ENCODE measurements around the gene DLGAP1. TPM values are rescaled to one million over a fixed set of nuclear protein-coding genes. Genes with fewer than 3 reads are reported as not detected.
"Not testable (repeated sequence)": the region's sequence is repeated elsewhere in the genome, so short reads cannot be mapped to it uniquely, and the experiment has no call there.

DLGAP1 gene
- total RNA-seq, 1 donor from 2014 or later: 18.5 TPM

- H3K79me2 ChIP-seq (ENCODE audit: low read depth): no peaks in the 10 kb centered on the region
- no peaks in the 10 kb centered on the region for H3K36me3 ChIP-seq
- H2AFZ ChIP-seq (replicated peaks): no peak overlapping the region
- H3K27ac Mint-ChIP-seq: no peak overlapping the region
- H3F3A ChIP-seq (ENCODE audit: low read depth): no peaks in the 10 kb centered on the region
- H3K4me3 ChIP-seq: no peak overlapping the region
- no peak overlapping the region for H3K27ac ChIP-seq
- H3K4me2 ChIP-seq: no peak overlapping the region
- H3K27me3 ChIP-seq: no peaks in the 10 kb centered on the region
- peaks cover 21% of the 10 kb centered on the region for H3K4me1 Mint-ChIP-seq
- H3K4me3 Mint-ChIP-seq: no peak overlapping the region
- no peak for DNase-seq (ENCODE audit: low spot score)
- no peak overlapping the region for H3K9ac ChIP-seq
- no peaks in the 10 kb centered on the region for H3K4me1 ChIP-seq
- H3K9me3 ChIP-seq (ENCODE audit: low read depth): no peaks in the 10 kb centered on the region
- TF ChIP-seq EZH2phosphoT487 (IDR thresholded peaks at IDR 0.05) (no peak), EZH2 (IDR thresholded peaks at IDR 0.05) (no peak), CTCF (IDR thresholded peaks at IDR 0.05) (no peak)
- peaks cover 2% of the 10 kb centered on the region for H3K27me3 Mint-ChIP-seq (ENCODE audit: insufficient read depth, low read depth)
- H3K36me3 Mint-ChIP-seq: peaks cover 1% of the 10 kb centered on the region
- H4K20me1 ChIP-seq (ENCODE audit: low read depth): no peaks in the 10 kb centered on the region
- no peaks in the 10 kb centered on the region for H3K9me3 Mint-ChIP-seq
Observed at GRCh38 chr18:3584897-3585460, 870.1 kb downstream of the DLGAP1 start.

- no peak overlapping the region for H3K4me2 ChIP-seq
- no peak overlapping the region for H3K27ac ChIP-seq
- H3K9me3 ChIP-seq (ENCODE audit: low read depth): no peaks in the 10 kb centered on the region
- Mint-ChIP-seq H3K9me3 (no peaks in the 10 kb centered on the region), H3K27me3 (ENCODE audit: insufficient read depth, low read depth) (peaks cover 2% of the 10 kb centered on the region), H3K4me3 (no peak overlapping the region), H3K4me1 (peaks cover 19% of the 10 kb centered on the region), H3K36me3 (peaks cover 1% of the 10 kb centered on the region), H3K27ac (no peak overlapping the region)
- no peaks in the 10 kb centered on the region for H4K20me1 ChIP-seq (ENCODE audit: low read depth)
- H3K9ac ChIP-seq: no peak overlapping the region
- no peak for TF ChIP-seq EZH2 (IDR thresholded peaks at IDR 0.05)
- no peak for TF ChIP-seq CTCF (IDR thresholded peaks at IDR 0.05)
- no peak for TF ChIP-seq EZH2phosphoT487 (IDR thresholded peaks at IDR 0.05)
- no peaks in the 10 kb centered on the region for H3K27me3 ChIP-seq
- no peaks in the 10 kb centered on the region for H3K4me1 ChIP-seq
- no peak for DNase-seq (ENCODE audit: low spot score)
- H3K4me3 ChIP-seq: no peak overlapping the region
- no peaks in the 10 kb centered on the region for H3K36me3 ChIP-seq
- H3F3A ChIP-seq (ENCODE audit: low read depth): no peaks in the 10 kb centered on the region
- H2AFZ ChIP-seq (replicated peaks): no peak overlapping the region
- no peaks in the 10 kb centered on the region for H3K79me2 ChIP-seq (ENCODE audit: low read depth)
Observed at GRCh38 chr18:3584266-3584861, 870.7 kb downstream of the DLGAP1 start.

- no peaks in the 10 kb centered on the region for H4K20me1 ChIP-seq (ENCODE audit: low read depth)
- H3K4me3 ChIP-seq: no peak overlapping the region
- H2AFZ ChIP-seq (replicated peaks): no peak overlapping the region
- H3K27ac ChIP-seq: no peak overlapping the region
- no peak for TF ChIP-seq EZH2 (IDR thresholded peaks at IDR 0.05)
- no peak for TF ChIP-seq EZH2phosphoT487 (IDR thresholded peaks at IDR 0.05)
- no peak for TF ChIP-seq CTCF (IDR thresholded peaks at IDR 0.05)
- Mint-ChIP-seq H3K4me1 (peaks cover 20% of the 10 kb centered on the region), H3K27me3 (ENCODE audit: insufficient read depth, low read depth) (peaks cover 2% of the 10 kb centered on the region), H3K9me3 (no peaks in the 10 kb centered on the region), H3K4me3 (no peak overlapping the region), H3K36me3 (peaks cover 1% of the 10 kb centered on the region), H3K27ac (no peak overlapping the region)
- no peak for DNase-seq (ENCODE audit: low spot score)
- H3K9me3 ChIP-seq (ENCODE audit: low read depth): no peaks in the 10 kb centered on the region
- H3K27me3 ChIP-seq: no peaks in the 10 kb centered on the region
- H3K9ac ChIP-seq: no peak overlapping the region
- no peaks in the 10 kb centered on the region for H3K4me1 ChIP-seq
- H3K79me2 ChIP-seq (ENCODE audit: low read depth): no peaks in the 10 kb centered on the region
- H3F3A ChIP-seq (ENCODE audit: low read depth): no peaks in the 10 kb centered on the region
- H3K4me2 ChIP-seq: no peak overlapping the region
- H3K36me3 ChIP-seq: no peaks in the 10 kb centered on the region
Observed at GRCh38 chr18:3583873-3584247, 871.2 kb downstream of the DLGAP1 start.

- H4K20me1 ChIP-seq (ENCODE audit: low read depth); H3K9me3 Mint-ChIP-seq; H3K27ac ChIP-seq: not testable (repeated sequence)
Observed at GRCh38 chr18:3583106-3583872, 871.8 kb downstream of the DLGAP1 start.

More at GRCh38 chr18:3583106-3583872, 871.8 kb downstream of the DLGAP1 start:
- H3K9ac ChIP-seq; H2AFZ ChIP-seq (replicated peaks); H3K4me1 ChIP-seq; H3K36me3 Mint-ChIP-seq; H3K4me2 ChIP-seq; H3F3A ChIP-seq (ENCODE audit: low read depth); H3K9me3 ChIP-seq (ENCODE audit: low read depth); H3K4me3 ChIP-seq; H3K27me3 Mint-ChIP-seq (ENCODE audit: insufficient read depth, low read depth); H3K4me3 Mint-ChIP-seq; H3K36me3 ChIP-seq; H3K27ac Mint-ChIP-seq; DNase-seq (ENCODE audit: low spot score); H3K79me2 ChIP-seq (ENCODE audit: low read depth); H3K27me3 ChIP-seq: not testable (repeated sequence)
- H3K4me1 Mint-ChIP-seq: peaks cover 20% of the 10 kb centered on the region
